A549 treated with AZD9567 at 1 μM for 4 hours (cell line): Measurements from ENCODE around the gene TBC1D14. TPM values are rescaled to one million over a fixed set of nuclear protein-coding genes. Genes with fewer than 3 reads are reported as not detected.

Experiments
- total RNA-seq: library from RNA; stranded (reverse); fragments of 200-300 nt; extraction: Qiagen RNA extraction; gene quantifications from 5 replicates; pipeline ENCODE4 v1.2.3, GENCODE V29; 2022; ENCODE audit not compliant: insufficient read depth

The TBC1D14 gene
- total RNA-seq: 34.4 to 41.2 TPM (median 38.2 TPM) in 5 replicates

DNA sequence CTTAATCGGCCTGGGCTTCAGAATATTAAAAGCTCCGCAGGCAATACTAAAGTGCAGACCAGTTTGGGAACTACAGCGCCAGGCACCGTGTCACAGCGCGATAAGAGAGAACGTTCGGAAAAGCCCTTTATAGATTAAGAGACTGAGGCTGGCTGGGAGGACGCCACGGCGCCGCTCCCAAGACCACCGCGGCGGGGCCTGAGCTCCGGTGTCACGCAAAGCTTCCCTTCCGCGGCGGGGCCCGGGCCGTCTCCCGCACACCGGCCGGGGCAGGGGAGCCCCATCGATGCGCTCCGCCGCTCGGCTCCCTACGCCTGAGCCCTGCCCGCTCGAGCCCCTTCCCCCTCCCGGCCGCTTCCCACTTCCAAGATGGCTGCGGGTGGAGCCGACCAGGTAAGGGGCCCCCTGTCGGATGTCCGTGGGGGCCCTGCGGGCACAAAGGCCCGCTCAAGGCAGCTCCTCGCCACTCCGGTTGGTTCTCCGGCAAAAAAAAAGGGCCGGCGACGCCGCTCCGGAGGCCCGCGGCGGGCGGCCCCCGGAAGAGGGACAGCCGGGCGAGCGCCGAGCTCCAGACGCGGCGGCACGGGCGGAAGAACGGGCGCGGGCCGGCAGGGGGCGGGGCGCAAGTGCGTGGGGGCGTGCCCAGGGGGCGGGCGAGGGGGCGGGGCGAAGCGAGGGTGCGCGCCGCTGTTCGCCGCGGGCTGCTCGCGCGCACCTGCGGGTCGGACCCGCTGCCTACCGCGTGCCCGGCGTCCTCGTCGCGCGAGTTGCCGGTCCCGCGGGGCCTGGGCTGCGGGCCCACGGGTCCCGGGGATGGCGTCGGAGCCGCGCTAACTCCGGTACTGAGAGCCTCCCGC, at the start of gene TBC1D14:
TBC1D14 (plus strand) TSS at position 714 of the 857 bp plus-strand sequence. CDS start 13,564 bp downstream, outside the sequence.

DNA sequence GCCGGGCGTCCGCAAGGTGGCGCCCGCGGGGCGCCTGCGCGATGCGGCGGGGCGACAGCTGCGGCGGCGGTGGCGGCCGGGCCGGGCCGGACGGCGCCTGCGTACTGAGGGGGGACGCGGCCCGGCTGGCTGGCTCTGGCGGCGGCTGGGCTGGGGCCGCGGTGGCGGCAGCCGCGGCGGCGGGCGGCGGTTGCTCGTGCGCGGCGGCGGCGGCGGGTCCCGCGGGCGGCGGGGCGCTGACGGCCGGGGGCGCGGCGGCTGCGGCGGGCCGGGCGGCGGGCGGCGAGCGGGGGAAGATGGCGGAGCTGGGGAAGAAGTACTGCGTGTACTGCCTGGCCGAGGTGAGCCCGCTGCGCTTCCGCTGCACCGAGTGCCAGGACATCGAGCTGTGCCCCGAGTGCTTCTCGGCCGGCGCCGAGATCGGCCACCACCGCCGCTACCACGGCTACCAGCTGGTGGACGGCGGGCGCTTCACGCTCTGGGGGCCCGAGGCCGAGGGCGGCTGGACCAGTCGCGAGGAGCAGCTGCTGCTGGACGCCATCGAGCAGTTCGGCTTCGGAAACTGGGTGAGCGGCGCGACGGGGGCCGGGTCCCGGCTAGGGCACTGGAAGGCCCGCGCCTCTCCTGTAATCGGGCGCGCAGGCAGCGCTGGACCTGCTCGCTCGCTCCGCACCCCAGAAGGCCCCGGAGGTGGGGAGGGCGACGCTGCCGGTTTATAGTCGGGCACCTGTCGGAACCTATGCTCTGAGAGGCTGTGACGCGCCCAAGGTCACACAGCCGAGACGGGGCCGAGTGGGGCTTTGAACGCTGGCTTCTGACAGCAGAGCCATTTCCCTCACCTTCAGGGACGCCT, 133.9 kb downstream of the TBC1D14 start, which contains the start of gene TADA2B:
TADA2B (plus strand) TSS at position 89 of the 853 bp plus-strand sequence; CDS start at position 297, 208 bp downstream.

DNA sequence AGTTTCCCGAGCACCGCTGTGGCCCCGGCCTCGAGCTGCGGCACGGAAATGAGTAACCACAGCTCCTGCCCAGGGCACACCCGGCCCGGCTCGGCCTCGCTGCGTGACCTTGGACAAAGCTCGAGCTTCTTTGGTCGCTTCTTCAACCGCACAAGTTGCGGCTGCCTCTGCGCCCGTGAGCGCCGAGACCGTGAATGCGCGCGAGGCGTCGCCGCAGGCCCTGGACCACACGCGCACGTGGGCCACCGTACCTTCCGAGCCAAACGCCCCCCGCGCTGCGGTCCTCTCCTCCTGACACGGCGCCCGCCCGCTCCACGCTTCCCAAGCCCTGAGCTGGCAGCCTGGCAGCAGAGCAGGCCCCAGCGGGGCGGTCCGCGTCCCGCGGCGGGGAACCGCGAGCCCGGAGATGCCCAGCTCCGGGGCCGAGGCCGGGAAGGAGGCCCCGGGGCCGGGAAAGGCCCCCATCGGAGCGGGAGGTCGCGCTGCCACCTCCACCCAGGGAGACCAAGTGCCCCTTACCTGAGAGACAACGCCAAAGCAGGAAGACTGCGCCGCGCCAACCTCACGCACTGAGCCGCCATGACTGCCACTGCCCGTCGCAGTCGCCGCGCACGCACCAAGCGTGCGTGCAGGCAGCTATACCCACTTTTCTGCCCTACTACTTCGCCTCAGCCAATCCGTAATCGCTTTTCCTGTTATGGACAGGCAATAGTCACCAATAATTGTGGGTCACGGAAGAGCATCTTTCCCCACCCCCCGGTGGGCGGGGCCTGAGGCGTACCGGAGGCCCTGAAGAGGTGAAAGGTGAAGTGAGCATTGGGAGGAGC, 158.0 kb downstream of the TBC1D14 start, which contains the start of gene GRPEL1:
GRPEL1 (minus strand) TSS at position 613 of the 827 bp plus-strand sequence; CDS start at position 581, 32 bp downstream.

Other genes starting within 250 kb of the TBC1D14 start
- 74.1 to 126 TPM (median 108 TPM) in 5 replicates for gene S100P, start 215.9 kb upstream of the TBC1D14 start, total RNA-seq
- gene MRFAP1L1, start 200.0 kb upstream of the TBC1D14 start, total RNA-seq: 27.7 to 35.9 TPM (median 32.4 TPM) in 5 replicates
- gene BLOC1S4, start 193.7 kb upstream of the TBC1D14 start, total RNA-seq: 13.7 to 18.7 TPM (median 16.4 TPM) in 5 replicates
- 10.4 to 15.7 TPM (median 14.1 TPM) in 5 replicates for gene KIAA0232, start 127.1 kb upstream of the TBC1D14 start, total RNA-seq
- 12.7 to 17.1 TPM (median 16.4 TPM) in 5 replicates for gene TADA2B, start 133.5 kb downstream of the TBC1D14 start, total RNA-seq
- gene GRPEL1, start 158.2 kb downstream of the TBC1D14 start, total RNA-seq: 65.0 to 94.8 TPM (median 73.0 TPM) in 5 replicates